Liver (tissue), 9 donors: ENCODE data around the gene RABIF. TPM values are rescaled to one million over a fixed set of nuclear protein-coding genes. Genes with fewer than 3 reads are reported as not detected.

Experiments used
- DNase-seq: peaks from one replicate; pipeline ENCODE4 v3.0.0-alpha.2; 2017; ENCODE audit warnings: low spot score
- H3K27ac ChIP-seq, 2 donors: one replicate each; pipeline ENCODE4 v1.7.0; 2013; ENCODE audit warnings: inconsistent platforms in 2 of 2, low read length in 2 of 2, control low read depth in 1 of 2, low read depth in 1 of 2, mild to moderate bottlenecking in 1 of 2
- H3K27me3 ChIP-seq, 4 donors: one replicate each; pipeline versions ENCODE4 v1.6.1 to v1.7.0; 2013; ENCODE audit warnings: low read length in 3 of 4, inconsistent platforms in 1 of 4, mild to moderate bottlenecking in 1 of 4, moderate library complexity in 1 of 4; ENCODE audit not compliant: control insufficient read depth in 4 of 4, insufficient read depth in 4 of 4
- H3K36me3 ChIP-seq, 4 donors: one replicate each; pipeline versions ENCODE4 v1.6.1 to v1.7.0; 2013; ENCODE audit warnings: low read length in 3 of 4, mild to moderate bottlenecking in 3 of 4, low read depth in 1 of 4, moderate library complexity in 1 of 4; ENCODE audit not compliant: control insufficient read depth in 4 of 4, insufficient read depth in 3 of 4
- H3K4me1 ChIP-seq, 4 donors: one replicate each; pipeline versions ENCODE4 v1.6.1 to v1.7.0; 2013; ENCODE audit warnings: low read length in 3 of 4, mild to moderate bottlenecking in 3 of 4, moderate library complexity in 1 of 4; ENCODE audit not compliant: control insufficient read depth in 4 of 4, insufficient read depth in 4 of 4
- H3K4me3 ChIP-seq, 3 donors: one replicate each; pipeline versions ENCODE4 v1.6.1 to v1.7.0; 2013; ENCODE audit warnings: low read length in 3 of 3, control low read depth in 1 of 3, low read depth in 1 of 3, mild to moderate bottlenecking in 1 of 3
- H3K9ac ChIP-seq, 2 donors: one replicate each; pipeline ENCODE4 v1.7.0; 2013; ENCODE audit warnings: low read length in 2 of 2, mild to moderate bottlenecking in 2 of 2, moderate library complexity in 2 of 2, control low read depth in 1 of 2, low read depth in 1 of 2
- H3K9me3 ChIP-seq, 4 donors: one replicate each; pipeline versions ENCODE4 v1.6.1 to v1.7.0; 2013; ENCODE audit warnings: low read length in 3 of 4; ENCODE audit not compliant: control insufficient read depth in 4 of 4
- ATF3 ChIP-seq: IDR thresholded peaks from 2 replicates; pipeline ENCODE4 v1.6.1; 2016; ENCODE audit warnings: antibody characterized with exemption
- CTCF ChIP-seq: fragments of 150-350 bp; IDR thresholded peaks from 2 replicates; pipeline ENCODE4 v1.5.1; 2017; ENCODE audit warnings: improper control_type of control experiment, low read depth, low read length; ENCODE audit not compliant: missing input control
- EGR1 ChIP-seq, 2 donors: IDR thresholded peaks; 2 replicates each; pipeline ENCODE4 v1.6.1; 2016 to 2018; ENCODE audit warnings: antibody characterized with exemption in 2 of 2, low read depth in 2 of 2
- FOXA1 ChIP-seq: IDR thresholded peaks from 2 replicates; pipeline ENCODE4 v1.6.1; 2016; ENCODE audit warnings: antibody characterized with exemption
- GABPA ChIP-seq, 2 donors: IDR thresholded peaks in 1 of 2; conservative IDR thresholded peaks in 1 of 2; 2 replicates each; pipeline ENCODE4 v1.6.1; 2016; ENCODE audit warnings: antibody characterized with exemption in 2 of 2, mild to moderate bottlenecking in 1 of 2, moderate library complexity in 1 of 2
- HNF4A ChIP-seq, 2 donors: conservative IDR thresholded peaks; 2 replicates each; pipeline ENCODE4 v1.6.1; 2016; ENCODE audit warnings: antibody characterized with exemption in 2 of 2, mild to moderate bottlenecking in 2 of 2
- HNF4G ChIP-seq: IDR thresholded peaks from 2 replicates; pipeline ENCODE4 v1.6.1; 2016; ENCODE audit warnings: antibody characterized with exemption
- JUND ChIP-seq, 2 donors: IDR thresholded peaks; 2 replicates each; pipeline ENCODE4 v1.6.1; 2016; ENCODE audit warnings: antibody characterized with exemption in 2 of 2
- MAX ChIP-seq: IDR thresholded peaks from 2 replicates; pipeline ENCODE4 v1.6.1; 2016; ENCODE audit warnings: antibody characterized with exemption
- NR2F2 ChIP-seq: IDR thresholded peaks from 2 replicates; pipeline ENCODE4 v1.6.1; 2016; ENCODE audit warnings: antibody characterized with exemption
- RAD21 ChIP-seq, 2 donors: IDR thresholded peaks; 2 replicates each; pipeline ENCODE4 v1.6.1; 2016; ENCODE audit warnings: antibody characterized with exemption in 2 of 2, mild to moderate bottlenecking in 2 of 2
- REST ChIP-seq: IDR thresholded peaks from 2 replicates; pipeline ENCODE4 v1.6.1; 2016; ENCODE audit warnings: antibody characterized with exemption, mild to moderate bottlenecking
- RXRA ChIP-seq, 2 donors: IDR thresholded peaks; 2 replicates each; pipeline ENCODE4 v1.6.1; 2017 to 2018; ENCODE audit warnings: antibody characterized with exemption in 2 of 2, mild to moderate bottlenecking in 1 of 2
- SP1 ChIP-seq: IDR thresholded peaks from 2 replicates; pipeline ENCODE4 v1.6.1; 2018; ENCODE audit warnings: antibody characterized with exemption, mild to moderate bottlenecking
- TAF1 ChIP-seq: conservative IDR thresholded peaks from 2 replicates; pipeline ENCODE4 v1.6.1; 2016; ENCODE audit warnings: antibody characterized with exemption, mild to moderate bottlenecking
- YY1 ChIP-seq: IDR thresholded peaks from 2 replicates; pipeline ENCODE4 v1.6.1; 2016; ENCODE audit warnings: antibody characterized with exemption, mild to moderate bottlenecking
- ZBTB33 ChIP-seq: IDR thresholded peaks from 2 replicates; pipeline ENCODE4 v1.6.1; 2016; ENCODE audit warnings: antibody characterized with exemption
- WGBS: extraction: QIAGEN DNeasy Blood & Tissue Kit; methylation state at CpG from one replicate; pipeline ENCODE4 v1.1.7; 2013; 5-methylcytosine and 5-hydroxymethylcytosine counted together
- polyA plus RNA-seq, 2 donors: library from polyadenylated mRNA; stranded (reverse) in 1 of 2; unstranded in 1 of 2; fragments of 200-250 nt in 1 of 2; fragments of >200 nt in 1 of 2; fragmentation: Nextera tagmentation in 1 of 2; extraction: Ambion mirVana in 1 of 2; gene quantifications; one replicate each; pipeline versions ENCODE4 v1.2.1 to v1.2.3, GENCODE V29; 2013 to 2015
- total RNA-seq, 2 donors: library from RNA; depleted of rRNA; stranded (reverse); fragments of >200 nt; gene quantifications; one replicate each; pipeline ENCODE4 v1.2.3, GENCODE V29; 2014
- donor health status: healthy.
- donor health status: healthy.
- donor health status: healthy.
- donor health status: healthy.
- donor health status: healthy.

Gene RABIF
- total and polyA plus RNA-seq, 4 donors: 3.6 to 7.5 (median 4.3) TPM

- H3K4me1 ChIP-seq: peaks cover 0 to 6% (median 3%) of the 10 kb centered on the region in 4 donors
- H3K9me3 ChIP-seq: no peaks in the 10 kb centered on the region
- H3K27ac ChIP-seq: no peak overlapping the region
- WGBS: 95% methylated on average over 8 of the region's 8 CpGs
- H3K4me3 ChIP-seq: no peak overlapping the region
- no peak for DNase-seq
- no peak overlapping the region for H3K9ac ChIP-seq
- no peaks in the 10 kb centered on the region for H3K36me3 ChIP-seq
- H3K27me3 ChIP-seq: no peaks in the 10 kb centered on the region
- TF ChIP-seq ZBTB33 (no peak), FOXA1 (no peak), SP1 (no peak), YY1 (no peak), TAF1 (no peak), RXRA (IDR thresholded peaks at IDR 0.05) (no peak), GABPA (IDR thresholded peaks at IDR 0.05 in 1 of 2, conservative IDR thresholded peaks at IDR 0.05 in 1 of 2) (no peak), CTCF (no peak), JUND (IDR thresholded peaks at IDR 0.05) (no peak), HNF4G (no peak), REST (no peak), ATF3 (no peak)
Measured at GRCh38 chr1:202854787-202855186, 34.2 kb downstream of the RABIF start.

GRCh38 chr1:202852163-202852904 lies 36.6 kb downstream of the RABIF start:
- Histone ChIP-seq H3K9me3 (no peaks in the 10 kb centered on the region), H3K9ac (no peak overlapping the region), H3K4me1 (peaks cover 0 to 7% (median 3%) of the 10 kb centered on the region in 4 donors), H3K36me3 (no peaks in the 10 kb centered on the region), H3K27ac (no peak overlapping the region), H3K4me3 (no peak overlapping the region), H3K27me3 (no peaks in the 10 kb centered on the region)
- DNase-seq: no peak
- 76% methylated on average over 15 of the region's 15 CpGs for WGBS
- TF ChIP-seq NR2F2: no peak
- no peak for TF ChIP-seq GABPA (IDR thresholded peaks at IDR 0.05 in 1 of 2, conservative IDR thresholded peaks at IDR 0.05 in 1 of 2)
- no peak for TF ChIP-seq MAX
- TF ChIP-seq RAD21 (IDR thresholded peaks at IDR 0.05): peak; percentile 44 to 68
- TF ChIP-seq HNF4A (conservative IDR thresholded peaks at IDR 0.05): no peak
- TF ChIP-seq HNF4G: no peak
- no peak for TF ChIP-seq REST
- peak; percentile 17 for TF ChIP-seq CTCF
- TF ChIP-seq TAF1: no peak
- no peak for TF ChIP-seq RXRA (IDR thresholded peaks at IDR 0.05)
- no peak for TF ChIP-seq EGR1 (IDR thresholded peaks at IDR 0.05; ENCODE audit: low read depth in 2 of 2)
